NT2/D1 (cell line): ENCODE measurements around the gene KPNA1.

Experiments used
- SUZ12 ChIP-seq: IDR thresholded peaks from 2 replicates; pipeline ENCODE4 v1.6.1; 2011; ENCODE audit not compliant: insufficient read length, insufficient read depth; ENCODE audit errors: extremely low read depth
- YY1 ChIP-seq: IDR thresholded peaks from 2 replicates; pipeline ENCODE4 v1.6.1; 2011; ENCODE audit not compliant: insufficient read length, insufficient read depth
- ZNF274 ChIP-seq: IDR thresholded peaks from 2 replicates; pipeline ENCODE4 v1.6.1; 2011; ENCODE audit warnings: mild to moderate bottlenecking, low read depth, low read length

GRCh38 chr3:122458992-122459391, 55.7 kb downstream of the KPNA1 start:
- TF ChIP-seq ZNF274 = no peak
- TF ChIP-seq YY1 = no peak
- no peak for TF ChIP-seq SUZ12
